Endodermal cell (in vitro differentiated cells): Measurements from ENCODE around the gene TMCC2. TPM values are rescaled to one million over a fixed set of nuclear protein-coding genes. Genes with fewer than 3 reads are reported as not detected.
"Not testable (repeated sequence)": the region's sequence is repeated elsewhere in the genome, so short reads cannot be mapped to it uniquely, and the experiment has no call there.

Experiments used
- DNase-seq: peaks from one replicate; pipeline ENCODE4 v3.0.0-alpha.2; 2017
- H3K27ac ChIP-seq: 2 replicates; pipeline ENCODE4 v1.5.1; 2013; ENCODE audit warnings: mild to moderate bottlenecking, low read depth, low read length, moderate library complexity
- H3K27me3 ChIP-seq: 2 replicates; pipeline ENCODE4 v1.6.1; 2013; ENCODE audit warnings: mild to moderate bottlenecking, low read length, moderate library complexity; ENCODE audit not compliant: insufficient read depth, control insufficient read depth, poor library complexity, severe bottlenecking
- H3K36me3 ChIP-seq: 2 replicates; pipeline ENCODE4 v1.7.0; 2013; ENCODE audit warnings: mild to moderate bottlenecking, low read length, moderate library complexity; ENCODE audit not compliant: control insufficient read depth, insufficient read depth
- H3K4me1 ChIP-seq: one replicate; pipeline ENCODE4 v1.7.0; 2013; ENCODE audit warnings: low read length; ENCODE audit not compliant: control insufficient read depth, insufficient read depth
- H3K4me3 ChIP-seq: 2 replicates; pipeline ENCODE4 v1.5.1; 2013; ENCODE audit warnings: mild to moderate bottlenecking, low read length, moderate library complexity
- H3K9ac ChIP-seq: 2 replicates; pipeline ENCODE4 v1.6.1; 2013; ENCODE audit warnings: mild to moderate bottlenecking, low read length, moderate library complexity; ENCODE audit not compliant: poor library complexity, severe bottlenecking; ENCODE audit errors: extremely low read depth
- H3K9me3 ChIP-seq: 2 replicates; pipeline ENCODE4 v1.6.1; 2013; ENCODE audit warnings: mild to moderate bottlenecking, low read length, moderate library complexity; ENCODE audit not compliant: control insufficient read depth
- H3K27ac Mint-ChIP-seq: 2 replicates; pipeline ENCODE4 v1.8.0; 2020; ENCODE audit warnings: mixed read lengths
- H3K27me3 Mint-ChIP-seq: 2 replicates; pipeline ENCODE4 v1.8.0; 2021; ENCODE audit warnings: mild to moderate bottlenecking, mixed read lengths; ENCODE audit not compliant: insufficient read depth
- H3K36me3 Mint-ChIP-seq: 2 replicates; pipeline ENCODE4 v1.8.0; 2020; ENCODE audit warnings: low read depth, mixed read lengths
- H3K4me1 Mint-ChIP-seq: 2 replicates; pipeline ENCODE4 v1.8.0; 2020; ENCODE audit warnings: mixed read lengths
- H3K4me3 Mint-ChIP-seq: 2 replicates; pipeline ENCODE4 v1.8.0; 2020; ENCODE audit warnings: mild to moderate bottlenecking, moderate library complexity, mixed read lengths
- H3K9me3 Mint-ChIP-seq: 2 replicates; pipeline ENCODE4 v1.8.0; 2020; ENCODE audit warnings: mild to moderate bottlenecking, mixed read lengths
- WGBS, 2 experiments: methylation state at CpG; one replicate each; pipeline versions ENCODE4 v1.1.5 to v1.1.7; 2013; ENCODE audit warnings: missing lambda C conversion rate in 2 of 2, mixed read lengths in 1 of 2; ENCODE audit not compliant: insufficient coverage in 1 of 2, insufficient read length in 1 of 2; 5-methylcytosine and 5-hydroxymethylcytosine counted together
- total RNA-seq, 2 donors: library from RNA; stranded (reverse); fragmentation: NEBNext Ultra II Directional in 1 of 2; extraction: Animal tissue kit (Norgen Biotek cat#: 25700) in 1 of 2; gene quantifications; 2 replicates in 1 of 2; 3 replicates in 1 of 2; pipeline ENCODE4 v1.2.1, GENCODE V29; 2021
- TF ChIP-seq, protein P1 (sequence below): fragments of 200-600 bp; sonication (generic); conservative IDR thresholded peaks from 2 replicates; pipeline ENCODE4 v1.5.0; 2021; ENCODE audit warnings: antibody characterized with exemption, mild to moderate bottlenecking

TMCC2 gene
- total RNA-seq, 2 donors from 2014 or later = 5.2 to 5.8 TPM

DNA sequence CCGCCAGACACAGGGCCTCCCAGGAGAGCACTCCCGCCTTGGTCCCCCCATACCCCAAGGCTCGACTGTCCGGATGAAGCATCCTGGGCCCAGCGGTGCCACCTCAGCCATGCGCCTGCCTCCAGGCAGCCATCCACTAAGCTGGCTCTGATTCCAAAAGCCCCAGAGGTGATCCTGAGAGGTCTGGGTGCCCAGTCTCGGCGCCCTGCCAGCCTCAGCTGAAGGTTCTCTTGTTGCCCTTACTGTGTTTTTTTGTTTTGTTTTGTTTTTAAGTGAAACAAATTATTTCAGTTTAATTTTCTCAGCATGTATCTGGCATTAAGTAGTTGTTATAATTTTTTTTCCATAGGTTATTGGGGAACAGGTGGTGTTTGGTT, 48.9 kb downstream of the TMCC2 start:
- H3K27me3 Mint-ChIP-seq = no peaks in the 10 kb centered on the region
- Histone ChIP-seq H3K36me3 (no peaks in the 10 kb centered on the region), H3K27me3 (no peaks in the 10 kb centered on the region), H3K27ac (no peak overlapping the region), H3K4me1 (peaks cover 3% of the 10 kb centered on the region), H3K9ac (no peak overlapping the region), H3K9me3 (no peaks in the 10 kb centered on the region), H3K4me3 (no peak overlapping the region)
- no peak overlapping the region for H3K27ac Mint-ChIP-seq
- no peaks in the 10 kb centered on the region for H3K36me3 Mint-ChIP-seq
- no peaks in the 10 kb centered on the region for H3K9me3 Mint-ChIP-seq
- WGBS, 2 experiments = 94 to 100% methylated on average over 4 to 8 of the region's 8 CpGs
- H3K4me3 Mint-ChIP-seq = no peak overlapping the region
- TF ChIP-seq, protein P1, sequence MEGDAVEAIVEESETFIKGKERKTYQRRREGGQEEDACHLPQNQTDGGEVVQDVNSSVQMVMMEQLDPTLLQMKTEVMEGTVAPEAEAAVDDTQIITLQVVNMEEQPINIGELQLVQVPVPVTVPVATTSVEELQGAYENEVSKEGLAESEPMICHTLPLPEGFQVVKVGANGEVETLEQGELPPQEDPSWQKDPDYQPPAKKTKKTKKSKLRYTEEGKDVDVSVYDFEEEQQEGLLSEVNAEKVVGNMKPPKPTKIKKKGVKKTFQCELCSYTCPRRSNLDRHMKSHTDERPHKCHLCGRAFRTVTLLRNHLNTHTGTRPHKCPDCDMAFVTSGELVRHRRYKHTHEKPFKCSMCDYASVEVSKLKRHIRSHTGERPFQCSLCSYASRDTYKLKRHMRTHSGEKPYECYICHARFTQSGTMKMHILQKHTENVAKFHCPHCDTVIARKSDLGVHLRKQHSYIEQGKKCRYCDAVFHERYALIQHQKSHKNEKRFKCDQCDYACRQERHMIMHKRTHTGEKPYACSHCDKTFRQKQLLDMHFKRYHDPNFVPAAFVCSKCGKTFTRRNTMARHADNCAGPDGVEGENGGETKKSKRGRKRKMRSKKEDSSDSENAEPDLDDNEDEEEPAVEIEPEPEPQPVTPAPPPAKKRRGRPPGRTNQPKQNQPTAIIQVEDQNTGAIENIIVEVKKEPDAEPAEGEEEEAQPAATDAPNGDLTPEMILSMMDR = no peak
- no peak for DNase-seq
- peaks cover 6% of the 10 kb centered on the region for H3K4me1 Mint-ChIP-seq

DNA sequence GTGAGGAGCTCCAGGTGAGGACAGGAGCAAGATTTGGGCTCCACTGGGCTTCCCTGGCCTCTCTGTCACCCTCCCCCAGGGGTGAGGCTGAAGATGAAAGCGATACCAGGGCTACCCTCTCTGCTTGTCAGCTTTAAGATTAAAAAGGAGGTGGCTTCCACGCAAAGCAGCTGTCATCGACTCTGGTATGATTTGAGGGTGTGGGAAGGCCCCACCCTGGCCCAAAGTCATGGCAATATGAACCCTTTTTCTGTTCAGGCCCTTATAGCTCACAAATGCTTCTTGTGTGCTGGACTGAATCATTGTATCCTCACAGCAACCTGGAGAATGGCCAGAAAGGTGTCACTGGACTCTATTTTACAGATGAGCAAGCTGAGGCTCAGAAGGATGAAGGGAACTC, 52.2 kb downstream of the TMCC2 start:
- Mint-ChIP-seq H3K36me3 (no peaks in the 10 kb centered on the region), H3K4me1 (peaks cover 17% of the 10 kb centered on the region), H3K4me3 (no peak overlapping the region), H3K27me3 (no peaks in the 10 kb centered on the region), H3K9me3 (no peaks in the 10 kb centered on the region), H3K27ac (no peak overlapping the region)
- Histone ChIP-seq H3K27me3 (no peaks in the 10 kb centered on the region), H3K36me3 (no peaks in the 10 kb centered on the region), H3K9ac (no peak overlapping the region), H3K4me1 (peaks cover 11% of the 10 kb centered on the region), H3K27ac (no peak overlapping the region), H3K9me3 (no peaks in the 10 kb centered on the region), H3K4me3 (no peak overlapping the region)
- no peak for DNase-seq
- WGBS, 2 experiments = 90 to 92% methylated on average over 2 to 3 of the region's 3 CpGs
- TF ChIP-seq, protein P1 = no peak

DNA sequence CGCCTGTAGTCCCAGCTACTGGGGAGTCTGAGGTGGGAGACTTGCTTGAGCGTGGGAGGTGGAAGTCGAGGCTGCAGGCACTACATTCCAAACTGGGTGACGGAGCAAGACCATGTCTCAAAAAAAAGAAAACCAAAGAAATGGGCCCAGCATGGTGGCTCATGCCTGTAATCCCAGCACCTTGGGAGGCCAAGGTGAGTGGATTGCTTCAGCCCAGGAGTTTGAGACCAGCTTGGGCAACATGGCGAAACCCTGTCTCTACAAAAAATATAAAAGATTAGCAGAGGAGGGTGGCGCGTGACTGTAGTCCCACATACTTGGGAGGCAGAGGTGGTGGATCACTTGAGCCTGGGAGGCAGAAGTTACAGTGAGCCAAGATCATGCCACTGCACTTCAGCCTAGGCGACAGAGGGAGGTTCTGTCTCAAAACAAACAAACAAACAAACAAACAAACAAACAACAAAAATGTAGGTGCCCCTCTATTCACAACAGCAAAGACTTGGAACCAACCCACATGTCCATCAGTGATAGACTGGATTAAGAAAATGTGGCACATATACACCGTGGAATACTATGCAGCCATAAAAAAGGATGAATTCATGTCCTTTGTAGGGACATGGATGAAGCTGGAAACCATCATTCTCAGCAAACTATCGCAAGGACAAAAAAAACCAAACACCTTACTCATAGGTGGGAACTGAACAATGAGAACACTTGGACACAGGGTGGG, 53.1 kb downstream of the TMCC2 start:
- H3K27ac ChIP-seq, DNase-seq, H3K9me3 Mint-ChIP-seq, H3K27ac Mint-ChIP-seq, H3K9me3 ChIP-seq, H3K27me3 Mint-ChIP-seq, H3K36me3 Mint-ChIP-seq, H3K36me3 ChIP-seq, H3K4me3 Mint-ChIP-seq, H3K27me3 ChIP-seq, H3K9ac ChIP-seq, H3K4me3 ChIP-seq: not testable (repeated sequence)
- peaks cover 16% of the 10 kb centered on the region for H3K4me1 ChIP-seq
- 91 to 98% methylated on average over 8 to 9 of the region's 10 CpGs for WGBS, 2 experiments
- peaks cover 24% of the 10 kb centered on the region for H3K4me1 Mint-ChIP-seq
